ENCODE measurements around the gene PALMD. TPM values are rescaled to one million over a fixed set of nuclear protein-coding genes. Genes with fewer than 3 reads are reported as not detected.

Gene PALMD
- total RNA-seq, 1 experiment from 2014 or later: not detected

DNA sequence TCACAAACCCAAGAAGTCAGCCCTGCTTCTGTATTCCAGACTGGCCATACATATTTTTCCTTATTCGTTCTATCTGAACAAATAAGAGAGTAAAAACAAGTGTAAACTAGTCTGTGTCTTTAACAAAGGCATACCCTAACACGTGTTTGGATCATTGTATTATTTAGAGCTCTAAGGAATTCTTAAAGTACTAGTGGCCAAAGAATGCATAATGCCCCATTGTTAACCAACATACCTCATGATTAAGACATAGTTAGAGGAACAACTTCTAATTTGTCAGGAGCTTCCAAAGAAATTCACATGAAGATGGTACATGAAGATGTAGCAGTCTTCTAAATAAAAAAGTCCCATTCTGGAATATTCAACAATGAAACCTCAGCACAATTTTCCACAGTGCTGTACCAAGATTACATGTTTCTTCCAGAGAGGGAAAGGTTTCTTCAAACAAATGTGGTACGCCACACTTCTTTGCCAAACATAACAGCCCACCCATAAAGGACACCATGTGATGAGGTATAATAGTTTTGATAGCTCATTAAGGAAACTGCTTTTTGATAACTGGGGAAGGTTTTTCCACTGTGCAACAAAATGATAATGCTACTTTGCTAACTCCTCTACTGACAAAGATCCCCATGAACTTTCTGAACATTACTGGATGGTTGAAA is 5.0 kb downstream of the PALMD start:
- no peak overlapping the region for H3K4me3 ChIP-seq (ENCODE audit: low read depth, low read length)
- Mint-ChIP-seq H3K4me1 (ENCODE audit: low read depth, unreplicated experiment) (peaks cover 5% of the 10 kb centered on the region), H3K9me3 (ENCODE audit: unreplicated experiment) (no peaks in the 10 kb centered on the region), H3K4me3 (ENCODE audit: unreplicated experiment) (no peak overlapping the region), H3K27me3 (ENCODE audit: insufficient read depth, unreplicated experiment) (no peaks in the 10 kb centered on the region), H3K27ac (ENCODE audit: unreplicated experiment) (no peak overlapping the region), H3K36me3 (ENCODE audit: insufficient read depth, unreplicated experiment) (no peaks in the 10 kb centered on the region)
- no peaks in the 10 kb centered on the region for H3K9me3 ChIP-seq
- TF ChIP-seq, protein P1, sequence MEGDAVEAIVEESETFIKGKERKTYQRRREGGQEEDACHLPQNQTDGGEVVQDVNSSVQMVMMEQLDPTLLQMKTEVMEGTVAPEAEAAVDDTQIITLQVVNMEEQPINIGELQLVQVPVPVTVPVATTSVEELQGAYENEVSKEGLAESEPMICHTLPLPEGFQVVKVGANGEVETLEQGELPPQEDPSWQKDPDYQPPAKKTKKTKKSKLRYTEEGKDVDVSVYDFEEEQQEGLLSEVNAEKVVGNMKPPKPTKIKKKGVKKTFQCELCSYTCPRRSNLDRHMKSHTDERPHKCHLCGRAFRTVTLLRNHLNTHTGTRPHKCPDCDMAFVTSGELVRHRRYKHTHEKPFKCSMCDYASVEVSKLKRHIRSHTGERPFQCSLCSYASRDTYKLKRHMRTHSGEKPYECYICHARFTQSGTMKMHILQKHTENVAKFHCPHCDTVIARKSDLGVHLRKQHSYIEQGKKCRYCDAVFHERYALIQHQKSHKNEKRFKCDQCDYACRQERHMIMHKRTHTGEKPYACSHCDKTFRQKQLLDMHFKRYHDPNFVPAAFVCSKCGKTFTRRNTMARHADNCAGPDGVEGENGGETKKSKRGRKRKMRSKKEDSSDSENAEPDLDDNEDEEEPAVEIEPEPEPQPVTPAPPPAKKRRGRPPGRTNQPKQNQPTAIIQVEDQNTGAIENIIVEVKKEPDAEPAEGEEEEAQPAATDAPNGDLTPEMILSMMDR (IDR thresholded peaks at IDR 0.05; ENCODE audit: insufficient read depth in 1 of 2, low read depth in 1 of 2, low read length in 1 of 2, severe bottlenecking in 1 of 2, unreplicated experiment in 1 of 2): no peak
- no TSS peak for BruUV-seq (replicated peaks)
- no peaks in the 10 kb centered on the region for H3K36me3 ChIP-seq (ENCODE audit: control insufficient read depth, insufficient read depth, low read length)
- intact Hi-C loops (cut with micrococcal nuclease; ENCODE audit: unreplicated experiment): no loop called here
- no peaks in the 10 kb centered on the region for H3K4me1 ChIP-seq
- no peaks in the 10 kb centered on the region for H3K27me3 ChIP-seq (replicated peaks; ENCODE audit: control insufficient read depth, insufficient read depth, low read length)
- ChIA-PET POLR2A (no interaction called here), CTCF (no interaction called here)
- DNase-seq: no peak

DNA sequence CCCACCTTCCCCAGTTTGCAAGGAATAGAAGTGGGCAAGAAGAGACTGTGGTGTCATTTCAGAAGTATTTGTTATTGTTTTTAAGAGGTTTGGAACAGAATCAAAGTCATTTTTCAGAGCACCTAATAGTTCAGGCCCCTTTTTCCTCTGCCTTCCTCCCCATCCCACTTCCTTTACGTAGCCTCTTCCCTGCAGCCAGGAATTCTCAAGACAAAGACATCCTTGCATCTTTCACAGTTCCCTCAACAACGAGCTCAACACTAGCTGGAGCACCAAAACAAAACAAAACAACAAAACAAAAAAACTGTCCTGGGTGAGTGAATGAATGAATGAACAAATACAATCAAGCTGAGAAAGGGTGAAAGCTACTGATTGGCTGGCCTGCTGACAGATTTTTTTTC is 7.0 kb downstream of the PALMD start:
- no peak overlapping the region for H3K27ac Mint-ChIP-seq (ENCODE audit: unreplicated experiment)
- Histone ChIP-seq H3K36me3 (ENCODE audit: control insufficient read depth, insufficient read depth, low read length) (no peaks in the 10 kb centered on the region), H3K9me3 (no peaks in the 10 kb centered on the region), H3K4me3 (ENCODE audit: low read depth, low read length) (no peak overlapping the region), H3K27me3 (replicated peaks; ENCODE audit: control insufficient read depth, insufficient read depth, low read length) (no peaks in the 10 kb centered on the region), H3K4me1 (peaks cover 11% of the 10 kb centered on the region; the same call in 1 of the 2 replicates)
- intact Hi-C loops (cut with micrococcal nuclease; ENCODE audit: unreplicated experiment): no loop called here
- CTCF ChIA-PET: no interaction called here
- no peak for DNase-seq
- no peaks in the 10 kb centered on the region for H3K36me3 Mint-ChIP-seq (ENCODE audit: insufficient read depth, unreplicated experiment)
- H3K4me1 Mint-ChIP-seq (ENCODE audit: low read depth, unreplicated experiment): no peaks in the 10 kb centered on the region
- TF ChIP-seq, protein P1 (IDR thresholded peaks at IDR 0.05; ENCODE audit: insufficient read depth in 1 of 2, low read depth in 1 of 2, low read length in 1 of 2, severe bottlenecking in 1 of 2, unreplicated experiment in 1 of 2): no peak
- BruUV-seq (replicated peaks): no TSS peak
- H3K4me3 Mint-ChIP-seq (ENCODE audit: unreplicated experiment): no peak overlapping the region
- no peaks in the 10 kb centered on the region for H3K9me3 Mint-ChIP-seq (ENCODE audit: unreplicated experiment)
- no peaks in the 10 kb centered on the region for H3K27me3 Mint-ChIP-seq (ENCODE audit: insufficient read depth, unreplicated experiment)
- POLR2A ChIA-PET: no interaction called here

DNA sequence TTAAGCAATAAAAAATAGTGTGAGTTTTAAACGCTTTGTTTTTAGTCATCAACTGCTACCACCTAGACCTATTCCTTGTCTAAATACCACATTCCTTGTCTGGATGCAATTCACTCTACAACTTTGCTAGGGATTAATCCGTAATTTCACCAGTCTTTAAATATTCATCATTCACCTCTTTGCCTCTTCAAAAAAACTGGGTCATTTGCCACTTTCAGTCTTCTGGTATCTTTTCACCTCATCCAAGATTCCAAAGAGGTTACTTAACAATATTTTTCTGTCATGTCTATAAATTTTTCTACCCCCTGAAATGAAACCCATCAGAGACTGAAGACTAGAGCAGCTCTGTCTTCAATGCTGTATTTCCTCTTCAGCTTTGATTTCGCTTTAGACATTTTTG is 9.5 kb downstream of the PALMD start:
- no peak overlapping the region for H3K27ac Mint-ChIP-seq (ENCODE audit: unreplicated experiment)
- intact Hi-C loops (cut with micrococcal nuclease; ENCODE audit: unreplicated experiment): no loop called here
- BruUV-seq (replicated peaks): no TSS peak

More for the DNA sequence above, 9.5 kb downstream of the PALMD start:
- no peaks in the 10 kb centered on the region for H3K9me3 Mint-ChIP-seq (ENCODE audit: unreplicated experiment)
- H3K36me3 Mint-ChIP-seq (ENCODE audit: insufficient read depth, unreplicated experiment): no peaks in the 10 kb centered on the region
- H3K4me1 ChIP-seq: peaks cover 12% of the 10 kb centered on the region; the same call in 1 of the 2 replicates
- ChIA-PET POLR2A (no interaction called here), CTCF (no interaction called here)
- DNase-seq: no peak
- no peaks in the 10 kb centered on the region for H3K9me3 ChIP-seq
- H3K4me3 ChIP-seq (ENCODE audit: low read depth, low read length): no peak overlapping the region
- no peaks in the 10 kb centered on the region for H3K27me3 ChIP-seq (replicated peaks; ENCODE audit: control insufficient read depth, insufficient read depth, low read length)
- H3K4me1 Mint-ChIP-seq (ENCODE audit: low read depth, unreplicated experiment): no peaks in the 10 kb centered on the region
- no peaks in the 10 kb centered on the region for H3K27me3 Mint-ChIP-seq (ENCODE audit: insufficient read depth, unreplicated experiment)
- H3K4me3 Mint-ChIP-seq (ENCODE audit: unreplicated experiment): no peak overlapping the region
- TF ChIP-seq, protein P1 (IDR thresholded peaks at IDR 0.05; ENCODE audit: insufficient read depth in 1 of 2, low read depth in 1 of 2, low read length in 1 of 2, severe bottlenecking in 1 of 2, unreplicated experiment in 1 of 2): no peak
- no peaks in the 10 kb centered on the region for H3K36me3 ChIP-seq (ENCODE audit: control insufficient read depth, insufficient read depth, low read length)
